ENCODE data around the gene ELF2. TPM values are rescaled to one million over a fixed set of nuclear protein-coding genes. Genes with fewer than 3 reads are reported as not detected.

Gene ELF2
- total RNA-seq, 3 donors from 2014 or later (not counting 1 experiment from before 2014, with no cell fraction given) = 93.7 to 115 (median 114) TPM

DNA sequence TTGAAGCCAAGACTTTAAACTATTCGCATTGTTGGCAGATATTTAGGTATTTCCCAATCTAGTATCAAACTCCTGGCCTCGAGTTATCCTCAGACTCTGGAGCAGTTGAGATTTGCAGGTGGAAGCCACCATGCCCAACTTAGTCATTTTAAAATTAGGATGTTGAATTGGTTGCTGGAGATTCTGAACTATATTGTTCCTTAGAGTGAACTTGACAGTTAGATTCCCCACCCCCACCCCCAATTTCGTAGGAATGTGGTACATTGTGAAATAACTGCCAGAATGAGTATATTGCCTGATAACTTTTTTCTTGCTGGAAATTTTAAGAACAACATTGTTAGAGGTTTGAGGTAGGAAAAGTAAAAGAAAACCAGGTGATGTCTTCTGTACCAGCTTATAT lies 159.2 kb downstream of the ELF2 start:
- H3K4me3 ChIP-seq (ENCODE audit: low read length) = no peak overlapping the region
- Mint-ChIP-seq H3K4me3 (peak overlapping the region; percentile 45), H3K27me3 (ENCODE audit: low read depth in 2 of 2) (peaks cover 0 to 4% of the 10 kb centered on the region in 2 donors), H3K9me3 (no peaks in the 10 kb centered on the region), H3K27ac (peak overlapping the region in 1 of 2 donors; percentile 3), H3K4me1 (peaks cover 10 to 11% of the 10 kb centered on the region in 2 donors), H3K36me3 (no peaks in the 10 kb centered on the region)
- peak in 1 of 2 donors; percentile 2 for DNase-seq
- H3K27ac ChIP-seq (ENCODE audit: low read length) = no peak overlapping the region
- 76% methylated on average over 2 of the region's 3 CpGs for WGBS (ENCODE audit: insufficient coverage)
- H3K9me3 ChIP-seq (ENCODE audit: control insufficient read depth, insufficient read depth, low read length) = no peaks in the 10 kb centered on the region
- no peaks in the 10 kb centered on the region for H3K27me3 ChIP-seq (ENCODE audit: control insufficient read depth, insufficient read depth, low read length)
- H3K4me1 ChIP-seq (ENCODE audit: control insufficient read depth, insufficient read depth, low read length) = peaks cover 15% of the 10 kb centered on the region
- intact Hi-C loops (cut with micrococcal nuclease) = no loop called here
- no peaks in the 10 kb centered on the region for H3K36me3 ChIP-seq (ENCODE audit: control insufficient read depth, insufficient read depth, low read length)
- TF ChIP-seq, protein P1, sequence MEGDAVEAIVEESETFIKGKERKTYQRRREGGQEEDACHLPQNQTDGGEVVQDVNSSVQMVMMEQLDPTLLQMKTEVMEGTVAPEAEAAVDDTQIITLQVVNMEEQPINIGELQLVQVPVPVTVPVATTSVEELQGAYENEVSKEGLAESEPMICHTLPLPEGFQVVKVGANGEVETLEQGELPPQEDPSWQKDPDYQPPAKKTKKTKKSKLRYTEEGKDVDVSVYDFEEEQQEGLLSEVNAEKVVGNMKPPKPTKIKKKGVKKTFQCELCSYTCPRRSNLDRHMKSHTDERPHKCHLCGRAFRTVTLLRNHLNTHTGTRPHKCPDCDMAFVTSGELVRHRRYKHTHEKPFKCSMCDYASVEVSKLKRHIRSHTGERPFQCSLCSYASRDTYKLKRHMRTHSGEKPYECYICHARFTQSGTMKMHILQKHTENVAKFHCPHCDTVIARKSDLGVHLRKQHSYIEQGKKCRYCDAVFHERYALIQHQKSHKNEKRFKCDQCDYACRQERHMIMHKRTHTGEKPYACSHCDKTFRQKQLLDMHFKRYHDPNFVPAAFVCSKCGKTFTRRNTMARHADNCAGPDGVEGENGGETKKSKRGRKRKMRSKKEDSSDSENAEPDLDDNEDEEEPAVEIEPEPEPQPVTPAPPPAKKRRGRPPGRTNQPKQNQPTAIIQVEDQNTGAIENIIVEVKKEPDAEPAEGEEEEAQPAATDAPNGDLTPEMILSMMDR (IDR thresholded peaks at IDR 0.05) = no peak
- ATAC-seq = no peak

DNA sequence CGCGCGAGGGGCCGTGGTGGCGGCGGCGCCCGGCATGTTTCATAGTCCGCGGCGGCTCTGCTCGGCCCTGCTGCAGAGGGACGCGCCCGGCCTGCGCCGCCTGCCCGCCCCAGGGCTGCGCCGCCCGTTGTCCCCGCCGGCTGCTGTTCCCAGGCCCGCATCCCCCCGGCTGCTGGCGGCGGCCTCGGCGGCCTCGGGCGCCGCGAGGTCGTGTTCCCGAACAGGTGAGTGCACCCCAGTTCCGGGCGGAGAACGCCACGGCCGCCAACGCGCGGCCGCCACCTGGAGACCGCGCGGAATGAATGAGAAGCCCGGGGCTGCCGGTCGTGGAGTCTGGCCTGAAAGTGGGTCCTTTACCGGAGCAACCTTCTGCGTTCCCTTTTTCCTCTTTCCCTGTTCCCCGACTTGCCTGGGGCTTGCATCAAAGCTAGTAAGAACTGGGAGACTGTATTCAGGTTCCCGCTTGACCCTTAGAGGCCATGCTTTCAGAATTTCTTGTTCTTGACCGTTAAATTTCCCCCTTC lies 161.0 kb downstream of the ELF2 start:
- H3K36me3 ChIP-seq (ENCODE audit: control insufficient read depth, insufficient read depth, low read length) = no peaks in the 10 kb centered on the region
- peaks cover 10 to 11% of the 10 kb centered on the region in 2 donors for H3K4me1 Mint-ChIP-seq
- H3K27me3 Mint-ChIP-seq (ENCODE audit: low read depth in 2 of 2) = peaks cover 0 to 4% of the 10 kb centered on the region in 2 donors
- no peaks in the 10 kb centered on the region for H3K9me3 Mint-ChIP-seq
- TF ChIP-seq, protein P1 (IDR thresholded peaks at IDR 0.05) = no peak
- H3K4me3 ChIP-seq (ENCODE audit: low read length) = peak overlapping the region; percentile 50
- H3K27me3 ChIP-seq (ENCODE audit: control insufficient read depth, insufficient read depth, low read length) = no peaks in the 10 kb centered on the region
- DNase-seq = peak in 1 of 2 donors; percentile 62
- H3K27ac Mint-ChIP-seq = peak overlapping the region; percentile 88 to 98
- peak; percentile 1 to 14 (median 7) for ATAC-seq
- WGBS (ENCODE audit: insufficient coverage) = under 1% methylated on average over 55 of the region's 55 CpGs
- peaks cover 15% of the 10 kb centered on the region for H3K4me1 ChIP-seq (ENCODE audit: control insufficient read depth, insufficient read depth, low read length)
- intact Hi-C loops (cut with micrococcal nuclease) = loop anchor here (1.0 to 2.0 kb wide), 3 partner anchors 67 to 284 kb away; partner anchors contain the start of gene ELF2
- H3K36me3 Mint-ChIP-seq = no peaks in the 10 kb centered on the region
- peak overlapping the region; percentile 94 for H3K4me3 Mint-ChIP-seq
- no peaks in the 10 kb centered on the region for H3K9me3 ChIP-seq (ENCODE audit: control insufficient read depth, insufficient read depth, low read length)
- H3K27ac ChIP-seq (ENCODE audit: low read length) = peak overlapping the region; percentile 77

DNA sequence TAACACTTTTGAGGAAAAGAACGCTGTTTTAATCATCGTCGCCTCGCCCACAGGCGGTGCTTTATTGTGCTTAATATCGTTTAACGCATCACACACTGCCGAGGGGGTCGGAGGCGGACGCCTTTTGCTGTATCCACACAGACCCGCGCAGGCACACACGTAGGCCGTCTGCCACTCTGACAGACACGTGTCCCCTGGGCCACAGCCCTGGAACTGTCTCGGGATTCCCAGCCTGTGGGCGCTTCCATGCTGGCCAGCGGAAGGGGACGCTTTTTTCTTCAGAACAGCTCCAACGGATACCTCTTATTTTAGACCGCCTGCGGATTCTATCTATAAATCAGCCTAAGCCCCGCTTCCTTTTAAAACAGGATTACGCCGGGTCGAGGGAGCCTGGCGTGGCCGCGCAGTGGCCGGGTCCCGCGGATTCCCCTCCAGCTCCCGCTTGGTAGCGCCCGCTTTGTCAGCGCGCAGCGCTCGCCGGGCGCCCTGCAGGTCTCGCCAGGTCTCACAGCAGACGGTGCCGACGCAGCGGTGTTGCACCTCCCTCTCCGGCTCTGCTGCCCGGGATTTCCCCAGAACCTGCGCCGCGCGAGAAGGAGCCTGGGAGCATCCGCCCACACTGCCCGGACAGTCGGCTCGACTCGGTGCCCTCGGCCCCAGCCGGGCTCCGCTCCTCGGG lies 161.6 kb downstream of the ELF2 start, which contains the start of gene NOCT:
NOCT (plus strand) TSS at position 513 of the 679 bp plus-strand sequence. CDS start 201 bp downstream, outside the sequence.
- peak; percentile 86 to 95 (median 87) for ATAC-seq
- Mint-ChIP-seq H3K9me3 (no peaks in the 10 kb centered on the region), H3K27ac (peak within 1 kb of the TSS; percentile 88 to 98), H3K4me3 (peak within 1 kb of the TSS; percentile 94), H3K36me3 (no peaks in the 10 kb centered on the region), H3K4me1 (peaks cover 10 to 11% of the 10 kb centered on the region in 2 donors), H3K27me3 (ENCODE audit: low read depth in 2 of 2) (peaks cover 0 to 4% of the 10 kb centered on the region in 2 donors)
- TF ChIP-seq, protein P1 (IDR thresholded peaks at IDR 0.05) = no peak
- intact Hi-C loops (cut with micrococcal nuclease) = loop anchor here (1.0 to 2.0 kb wide), 3 partner anchors 68 to 285 kb away; partner anchors contain the start of gene ELF2
- no peaks in the 10 kb centered on the region for H3K36me3 ChIP-seq (ENCODE audit: control insufficient read depth, insufficient read depth, low read length)
- peaks cover 15% of the 10 kb centered on the region for H3K4me1 ChIP-seq (ENCODE audit: control insufficient read depth, insufficient read depth, low read length)
- peak within 1 kb of the TSS; percentile 77 for H3K27ac ChIP-seq (ENCODE audit: low read length)
- no peaks in the 10 kb centered on the region for H3K9me3 ChIP-seq (ENCODE audit: control insufficient read depth, insufficient read depth, low read length)
- H3K4me3 ChIP-seq (ENCODE audit: low read length) = peak within 1 kb of the TSS; percentile 50
- under 1% methylated on average over 62 of the region's 62 CpGs for WGBS (ENCODE audit: insufficient coverage)
- no peaks in the 10 kb centered on the region for H3K27me3 ChIP-seq (ENCODE audit: control insufficient read depth, insufficient read depth, low read length)
- DNase-seq = peak; percentile 90 to 97

Measured in natural killer cell (primary cell).